ENCODE data around the gene ERICH6B. TPM values are rescaled to one million over a fixed set of nuclear protein-coding genes. Genes with fewer than 3 reads are reported as not detected.
A peak's percentile ranks its signal among the peaks of the same experiment; 100 is the strongest.

ERICH6B gene
- total and polyA plus RNA-seq, 4 experiments from 2014 or later: 0.39 TPM; not detected in 3

GRCh38 chr13:45536224-45536623 lies 79.3 kb downstream of the ERICH6B start:
- Mint-ChIP-seq H3K9me3 (no peaks in the 10 kb centered on the region), H3K4me3 (no peak overlapping the region), H3K27me3 (no peaks in the 10 kb centered on the region), H3K27ac (no peak overlapping the region), H3K36me3 (peaks cover 36 to 45% of the 10 kb centered on the region in 2 donors), H3K4me1 (peaks cover 0 to 3% (median 0%) of the 10 kb centered on the region in 4 donors)
- Histone ChIP-seq H3K4me1 (ENCODE audit: insufficient read depth, low read length) (no peaks in the 10 kb centered on the region), H3K4me3 (ENCODE audit: low read length in 2 of 2) (no peak overlapping the region), H3K36me3 (ENCODE audit: insufficient read depth, low read length) (peaks cover 31% of the 10 kb centered on the region), H3K27me3 (ENCODE audit: insufficient read depth, low read length) (no peaks in the 10 kb centered on the region), H3K27ac (ENCODE audit: low read depth, low read length) (no peak overlapping the region), H3K9me3 (ENCODE audit: control insufficient read depth in 1 of 2, low read length in 2 of 2) (no peaks in the 10 kb centered on the region)
- DNase-seq: no peak
- ChIA-PET CTCF (ENCODE audit: partially characterized antibody) (no interaction called here), POLR2A (ENCODE audit: partially characterized antibody) (no interaction called here)
- intact Hi-C loops (cut with micrococcal nuclease): no loop called here

DNA sequence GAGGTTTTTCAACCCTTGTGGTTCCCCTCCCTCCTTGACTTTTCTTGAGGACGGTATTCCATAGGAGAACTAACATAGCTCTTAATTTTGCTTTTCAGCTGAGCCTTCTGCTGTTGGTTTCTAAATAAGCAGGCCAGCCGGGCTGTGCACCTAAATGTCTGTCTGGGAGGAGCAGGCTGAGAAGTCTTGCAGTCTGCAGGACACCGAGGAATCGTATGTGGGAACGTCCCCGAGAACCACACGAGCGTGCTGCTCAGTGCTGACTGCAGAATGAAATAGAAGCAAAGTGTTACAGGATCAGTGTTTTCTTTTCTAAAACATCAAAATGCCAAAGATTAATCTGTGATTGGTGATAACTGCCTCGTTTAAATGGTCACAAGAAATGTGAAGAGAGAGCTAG lies 80.9 kb downstream of the ERICH6B start:
- Histone ChIP-seq H3K27ac (ENCODE audit: low read depth, low read length) (no peak overlapping the region), H3K27me3 (ENCODE audit: insufficient read depth, low read length) (no peaks in the 10 kb centered on the region), H3K9me3 (ENCODE audit: control insufficient read depth in 1 of 2, low read length in 2 of 2) (no peaks in the 10 kb centered on the region), H3K4me3 (ENCODE audit: low read length in 2 of 2) (no peak overlapping the region), H3K4me1 (ENCODE audit: insufficient read depth, low read length) (no peaks in the 10 kb centered on the region), H3K36me3 (ENCODE audit: insufficient read depth, low read length) (peaks cover 41% of the 10 kb centered on the region)
- Mint-ChIP-seq H3K27ac (peak overlapping the region in 2 of 7 donors; percentile 62 to 77), H3K9me3 (no peaks in the 10 kb centered on the region), H3K4me3 (no peak overlapping the region), H3K27me3 (no peaks in the 10 kb centered on the region), H3K4me1 (peaks cover 0 to 3% (median 0%) of the 10 kb centered on the region in 4 donors), H3K36me3 (peaks cover 42 to 58% of the 10 kb centered on the region in 2 donors)
- ChIA-PET CTCF (ENCODE audit: partially characterized antibody) (interaction anchor here (0.7 kb wide), 1 partner anchor 18 kb away, joined by 3 read pairs; no protein-coding TSS in a partner anchor), POLR2A (ENCODE audit: partially characterized antibody) (no interaction called here)
- DNase-seq: no peak
- intact Hi-C loops (cut with micrococcal nuclease): no loop called here

DNA sequence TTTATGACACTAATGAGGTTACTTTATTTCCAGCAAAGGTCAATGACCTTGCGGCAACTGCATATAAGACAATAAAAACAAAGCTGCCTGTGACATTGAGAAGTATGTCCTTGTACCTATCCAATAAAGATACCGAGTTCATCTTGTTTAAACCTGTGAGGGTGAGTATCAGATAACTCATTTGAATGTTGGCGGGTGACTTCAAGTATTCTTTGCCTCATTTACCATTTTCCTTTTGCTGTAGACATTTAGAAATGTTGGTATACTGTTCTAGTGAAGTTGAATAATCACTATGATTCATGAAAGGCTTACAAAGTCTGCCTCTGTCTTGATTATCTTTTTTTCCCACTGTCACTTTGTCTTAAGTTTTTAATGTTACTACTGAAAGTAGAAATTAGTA lies 85.8 kb downstream of the ERICH6B start:
- Mint-ChIP-seq H3K27me3 (no peaks in the 10 kb centered on the region), H3K27ac (peak overlapping the region in 3 of 7 donors; percentile 6 to 47 (median 22))
- POLR2A ChIA-PET (ENCODE audit: partially characterized antibody): interaction anchor here (0.5 to 1.2 kb wide), 2 partner anchors 15 to 1187 kb away, joined by 3 to 4 read pairs; no protein-coding TSS in a partner anchor

DNA sequence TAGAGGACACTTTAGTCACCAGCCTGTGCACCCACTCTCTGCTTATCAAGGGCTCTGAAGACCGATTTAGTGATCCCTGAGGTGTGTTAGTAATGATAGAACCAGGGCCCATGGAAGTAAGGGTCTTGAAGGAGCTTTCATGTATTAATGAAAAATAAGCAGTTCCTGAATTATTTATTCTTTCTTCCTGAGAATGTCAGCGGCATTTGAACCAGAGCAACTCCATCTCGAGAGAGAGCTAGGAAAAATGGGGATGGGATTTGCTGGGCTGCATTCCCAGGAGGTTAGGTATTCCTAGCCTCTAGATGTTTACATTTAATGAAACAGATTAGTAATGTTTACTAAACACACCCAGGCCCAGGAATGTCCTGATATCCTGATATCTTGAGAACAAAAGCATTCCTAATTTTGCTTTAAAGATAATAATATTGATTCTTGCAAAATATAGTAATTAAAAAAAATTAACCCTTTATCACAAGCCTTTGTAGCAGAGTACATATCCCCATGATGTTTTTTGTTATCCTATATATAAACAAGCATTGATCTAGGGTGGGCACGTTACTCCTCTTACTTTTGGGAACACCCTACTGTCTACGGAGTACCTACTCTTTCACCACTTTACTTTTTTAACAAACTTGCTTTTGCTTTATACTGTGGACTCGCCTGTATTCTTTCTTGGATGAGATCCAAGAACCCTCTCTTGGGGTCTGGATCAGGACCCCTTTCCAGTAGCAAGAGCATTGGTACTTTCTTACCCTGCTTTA lies 87.7 kb downstream of the ERICH6B start:
- H3K4me1 Mint-ChIP-seq: peaks cover 0 to 1% (median 0%) of the 10 kb centered on the region in 4 donors
- peaks cover 34 to 72% of the 10 kb centered on the region in 2 donors for H3K36me3 Mint-ChIP-seq
- no peak overlapping the region for H3K27ac ChIP-seq (ENCODE audit: low read depth, low read length)
- no peak for DNase-seq
- no peak overlapping the region for H3K4me3 Mint-ChIP-seq
- peak overlapping the region in 3 of 7 donors; percentile 22 to 67 (median 55) for H3K27ac Mint-ChIP-seq
- ChIA-PET POLR2A (ENCODE audit: partially characterized antibody) (interaction anchor here (0.7 kb wide), 1 partner anchor 801 kb away, joined by 3 read pairs; no protein-coding TSS in a partner anchor), CTCF (ENCODE audit: partially characterized antibody) (no interaction called here)
- peaks cover 37% of the 10 kb centered on the region for H3K36me3 ChIP-seq (ENCODE audit: insufficient read depth, low read length)
- no peaks in the 10 kb centered on the region for H3K9me3 ChIP-seq (ENCODE audit: control insufficient read depth in 1 of 2, low read length in 2 of 2)
- H3K9me3 Mint-ChIP-seq: no peaks in the 10 kb centered on the region
- no peaks in the 10 kb centered on the region for H3K27me3 Mint-ChIP-seq
- H3K27me3 ChIP-seq (ENCODE audit: insufficient read depth, low read length): no peaks in the 10 kb centered on the region
- H3K4me1 ChIP-seq (ENCODE audit: insufficient read depth, low read length): no peaks in the 10 kb centered on the region
- H3K4me3 ChIP-seq (ENCODE audit: low read length in 2 of 2): no peak overlapping the region
- intact Hi-C loops (cut with micrococcal nuclease): no loop called here

More for the DNA sequence above, 85.8 kb downstream of the ERICH6B start:
- no peak overlapping the region for H3K4me3 Mint-ChIP-seq
- peaks cover 0 to 1% (median 0%) of the 10 kb centered on the region in 4 donors for H3K4me1 Mint-ChIP-seq
- intact Hi-C loops (cut with micrococcal nuclease): no loop called here
- CTCF ChIA-PET (ENCODE audit: partially characterized antibody): no interaction called here
- no peaks in the 10 kb centered on the region for H3K9me3 Mint-ChIP-seq
- H3K36me3 ChIP-seq (ENCODE audit: insufficient read depth, low read length): peaks cover 47% of the 10 kb centered on the region
- H3K4me3 ChIP-seq (ENCODE audit: low read length in 2 of 2): no peak overlapping the region
- H3K4me1 ChIP-seq (ENCODE audit: insufficient read depth, low read length): no peaks in the 10 kb centered on the region
- peaks cover 41 to 82% of the 10 kb centered on the region in 2 donors for H3K36me3 Mint-ChIP-seq
- H3K27ac ChIP-seq (ENCODE audit: low read depth, low read length): no peak overlapping the region
- H3K9me3 ChIP-seq (ENCODE audit: control insufficient read depth in 1 of 2, low read length in 2 of 2): no peaks in the 10 kb centered on the region
- DNase-seq: no peak
- H3K27me3 ChIP-seq (ENCODE audit: insufficient read depth, low read length): no peaks in the 10 kb centered on the region

- Histone ChIP-seq H3K4me3 (ENCODE audit: low read length in 2 of 2) (no peak overlapping the region), H3K9me3 (ENCODE audit: control insufficient read depth in 1 of 2, low read length in 2 of 2) (no peaks in the 10 kb centered on the region), H3K27ac (ENCODE audit: low read depth, low read length) (no peak overlapping the region), H3K36me3 (ENCODE audit: insufficient read depth, low read length) (peaks cover 40% of the 10 kb centered on the region), H3K4me1 (ENCODE audit: insufficient read depth, low read length) (no peaks in the 10 kb centered on the region), H3K27me3 (ENCODE audit: insufficient read depth, low read length) (no peaks in the 10 kb centered on the region)
- no peak for DNase-seq
- Mint-ChIP-seq H3K27me3 (no peaks in the 10 kb centered on the region), H3K36me3 (peaks cover 54 to 81% of the 10 kb centered on the region in 2 donors), H3K4me3 (no peak overlapping the region), H3K9me3 (no peaks in the 10 kb centered on the region), H3K27ac (peak overlapping the region in 5 of 7 donors; percentile 21 to 65 (median 54)), H3K4me1 (peaks cover 0 to 10% (median 3%) of the 10 kb centered on the region in 4 donors)
- intact Hi-C loops (cut with micrococcal nuclease): no loop called here
- ChIA-PET CTCF (ENCODE audit: partially characterized antibody) (interaction anchor here (1.5 kb wide), 1 partner anchor 12 kb away, joined by 3 read pairs; no protein-coding TSS in a partner anchor), POLR2A (ENCODE audit: partially characterized antibody) (no interaction called here)
These were observed 93.0 kb downstream of the ERICH6B start for GRCh38 chr13:45522571-45522970.

DNA sequence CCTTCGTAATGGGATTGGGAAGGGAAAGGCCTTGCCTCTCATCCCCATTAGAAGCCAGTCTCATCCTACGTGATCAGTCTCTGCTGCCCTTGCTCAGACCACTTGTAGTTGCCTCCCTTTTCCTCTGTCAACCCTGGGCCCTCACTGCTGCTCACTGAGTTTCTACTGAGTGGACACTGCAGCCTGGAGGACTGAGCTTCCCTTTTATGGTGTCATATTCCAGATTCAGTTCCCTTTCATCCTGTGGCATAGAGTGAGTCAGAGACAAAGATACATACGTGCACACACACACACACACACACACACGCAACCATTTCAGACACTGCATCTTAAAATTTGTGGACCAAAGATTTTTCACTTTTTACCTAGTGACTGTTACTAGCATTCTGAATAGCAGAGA lies 94.2 kb downstream of the ERICH6B start:
- ChIA-PET POLR2A (ENCODE audit: partially characterized antibody) (no interaction called here), CTCF (ENCODE audit: partially characterized antibody) (interaction anchor here (1.1 to 1.5 kb wide), 2 partner anchors 11 to 14 kb away, joined by 3 read pairs; no protein-coding TSS in a partner anchor)
- H3K27me3 Mint-ChIP-seq: no peaks in the 10 kb centered on the region
- no peaks in the 10 kb centered on the region for H3K9me3 Mint-ChIP-seq
- Histone ChIP-seq H3K4me3 (ENCODE audit: low read length in 2 of 2) (no peak overlapping the region), H3K4me1 (ENCODE audit: insufficient read depth, low read length) (no peaks in the 10 kb centered on the region), H3K27ac (ENCODE audit: low read depth, low read length) (no peak overlapping the region), H3K9me3 (ENCODE audit: control insufficient read depth in 1 of 2, low read length in 2 of 2) (no peaks in the 10 kb centered on the region), H3K27me3 (ENCODE audit: insufficient read depth, low read length) (no peaks in the 10 kb centered on the region), H3K36me3 (ENCODE audit: insufficient read depth, low read length) (peaks cover 42% of the 10 kb centered on the region)
- H3K4me3 Mint-ChIP-seq: no peak overlapping the region
- H3K36me3 Mint-ChIP-seq: peaks cover 65 to 79% of the 10 kb centered on the region in 2 donors
- H3K4me1 Mint-ChIP-seq: peaks cover 0 to 12% (median 4%) of the 10 kb centered on the region in 4 donors
- DNase-seq: no peak
- H3K27ac Mint-ChIP-seq: peak overlapping the region in 4 of 7 donors; percentile 20 to 85 (median 54)
- intact Hi-C loops (cut with micrococcal nuclease): no loop called here

DNA sequence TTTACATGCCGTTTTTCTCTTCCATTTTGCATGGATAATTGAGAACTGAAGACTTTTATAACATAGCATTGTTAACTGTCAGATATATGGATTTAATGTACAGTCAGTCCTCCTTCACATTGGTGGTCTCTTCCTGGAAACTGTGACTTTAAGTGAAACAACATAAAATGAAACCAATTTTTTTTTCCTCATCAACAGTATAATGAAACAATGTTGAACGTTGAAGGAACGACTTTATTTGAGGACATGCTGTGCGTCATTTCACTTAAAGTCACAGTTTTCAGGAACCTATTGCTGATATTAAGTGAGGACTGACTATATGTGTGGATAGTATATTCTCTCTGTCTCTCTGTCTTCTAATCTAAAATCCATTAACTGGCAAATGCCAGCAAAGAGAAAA lies 96.0 kb downstream of the ERICH6B start:
- no peaks in the 10 kb centered on the region for H3K27me3 Mint-ChIP-seq

More for the DNA sequence above, 96.0 kb downstream of the ERICH6B start:
- no peak for DNase-seq
- no peaks in the 10 kb centered on the region for H3K9me3 ChIP-seq (ENCODE audit: control insufficient read depth in 1 of 2, low read length in 2 of 2)
- no peaks in the 10 kb centered on the region for H3K4me1 ChIP-seq (ENCODE audit: insufficient read depth, low read length)
- ChIA-PET POLR2A (ENCODE audit: partially characterized antibody) (no interaction called here), CTCF (ENCODE audit: partially characterized antibody) (no interaction called here)
- no peak overlapping the region for H3K4me3 ChIP-seq (ENCODE audit: low read length in 2 of 2)
- H3K27ac ChIP-seq (ENCODE audit: low read depth, low read length): no peak overlapping the region
- no peak overlapping the region for H3K4me3 Mint-ChIP-seq
- peaks cover 4 to 10% (median 5%) of the 10 kb centered on the region in 4 donors for H3K4me1 Mint-ChIP-seq
- intact Hi-C loops (cut with micrococcal nuclease): no loop called here
- H3K36me3 ChIP-seq (ENCODE audit: insufficient read depth, low read length): peaks cover 40% of the 10 kb centered on the region
- peaks cover 64 to 75% of the 10 kb centered on the region in 2 donors for H3K36me3 Mint-ChIP-seq
- peak overlapping the region in 2 of 7 donors; percentile 35 to 43 for H3K27ac Mint-ChIP-seq
- H3K27me3 ChIP-seq (ENCODE audit: insufficient read depth, low read length): no peaks in the 10 kb centered on the region
- no peaks in the 10 kb centered on the region for H3K9me3 Mint-ChIP-seq

Measured in CD4-positive, alpha-beta memory T cell (primary cell).